ENCODE data around the gene MATN1.

DNA sequence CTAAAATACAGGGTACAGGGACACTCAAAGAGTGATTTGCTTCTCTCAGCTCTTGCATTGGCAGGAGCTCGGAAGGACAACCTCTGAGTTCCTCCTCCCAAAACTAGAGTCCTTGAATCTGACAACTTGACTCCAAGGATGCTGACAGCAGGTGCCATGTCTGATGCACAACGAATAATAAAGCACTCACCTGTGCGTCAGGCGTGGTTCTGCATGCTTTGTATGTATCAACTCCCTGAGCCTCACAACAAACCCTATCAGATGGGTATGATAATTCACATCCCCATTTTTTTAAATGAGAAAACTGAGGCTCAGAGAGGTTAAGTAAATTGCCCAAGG is 32.8 kb upstream of the MATN1 start:
- TF ChIP-seq, protein P1, sequence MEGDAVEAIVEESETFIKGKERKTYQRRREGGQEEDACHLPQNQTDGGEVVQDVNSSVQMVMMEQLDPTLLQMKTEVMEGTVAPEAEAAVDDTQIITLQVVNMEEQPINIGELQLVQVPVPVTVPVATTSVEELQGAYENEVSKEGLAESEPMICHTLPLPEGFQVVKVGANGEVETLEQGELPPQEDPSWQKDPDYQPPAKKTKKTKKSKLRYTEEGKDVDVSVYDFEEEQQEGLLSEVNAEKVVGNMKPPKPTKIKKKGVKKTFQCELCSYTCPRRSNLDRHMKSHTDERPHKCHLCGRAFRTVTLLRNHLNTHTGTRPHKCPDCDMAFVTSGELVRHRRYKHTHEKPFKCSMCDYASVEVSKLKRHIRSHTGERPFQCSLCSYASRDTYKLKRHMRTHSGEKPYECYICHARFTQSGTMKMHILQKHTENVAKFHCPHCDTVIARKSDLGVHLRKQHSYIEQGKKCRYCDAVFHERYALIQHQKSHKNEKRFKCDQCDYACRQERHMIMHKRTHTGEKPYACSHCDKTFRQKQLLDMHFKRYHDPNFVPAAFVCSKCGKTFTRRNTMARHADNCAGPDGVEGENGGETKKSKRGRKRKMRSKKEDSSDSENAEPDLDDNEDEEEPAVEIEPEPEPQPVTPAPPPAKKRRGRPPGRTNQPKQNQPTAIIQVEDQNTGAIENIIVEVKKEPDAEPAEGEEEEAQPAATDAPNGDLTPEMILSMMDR (IDR thresholded peaks at IDR 0.05) = no peak
- TF ChIP-seq POLR2A (IDR thresholded peaks at IDR 0.05) (no peak), EP300 (IDR thresholded peaks at IDR 0.05) (no peak), POLR2AphosphoS5 (IDR thresholded peaks at IDR 0.05) (no peak)

All from suprapubic skin (tissue), 4 donors.